BE2C (cell line): ENCODE results near the gene KCNE1.
"Not testable (repeated sequence)": the region's sequence is repeated elsewhere in the genome, so short reads cannot be mapped to it uniquely, and the experiment has no call there.

Experiments
- DNase-seq: peaks from one replicate; pipeline ENCODE4 v3.0.0-alpha.2; 2020
- H3K27me3 ChIP-seq: fragments of 250-450 bp; sonication (Bioruptor Pico); 2 replicates; pipeline ENCODE4 v1.5.1; 2020; ENCODE audit warnings: mild to moderate bottlenecking
- H3K36me3 ChIP-seq: fragments of 250-450 bp; sonication (Bioruptor Pico); 2 replicates; pipeline ENCODE4 v1.5.1; 2020; ENCODE audit warnings: mild to moderate bottlenecking
- H3K4me1 ChIP-seq: fragments of 250-450 bp; sonication (Bioruptor Pico); 2 replicates; pipeline ENCODE4 v1.5.1; 2020
- H3K4me3 ChIP-seq: 2 replicates; pipeline ENCODE4 v1.5.1; 2011; ENCODE audit warnings: low read depth, low read length
- H3K9me3 ChIP-seq: fragments of 250-450 bp; sonication (Bioruptor Pico); 2 replicates; pipeline ENCODE4 v1.5.1; 2020
- TF ChIP-seq, protein P1 (sequence below): IDR thresholded peaks from 2 replicates; pipeline ENCODE4 v1.5.1; 2012; ENCODE audit warnings: mild to moderate bottlenecking, low read depth, low read length

The KCNE1 gene

DNA sequence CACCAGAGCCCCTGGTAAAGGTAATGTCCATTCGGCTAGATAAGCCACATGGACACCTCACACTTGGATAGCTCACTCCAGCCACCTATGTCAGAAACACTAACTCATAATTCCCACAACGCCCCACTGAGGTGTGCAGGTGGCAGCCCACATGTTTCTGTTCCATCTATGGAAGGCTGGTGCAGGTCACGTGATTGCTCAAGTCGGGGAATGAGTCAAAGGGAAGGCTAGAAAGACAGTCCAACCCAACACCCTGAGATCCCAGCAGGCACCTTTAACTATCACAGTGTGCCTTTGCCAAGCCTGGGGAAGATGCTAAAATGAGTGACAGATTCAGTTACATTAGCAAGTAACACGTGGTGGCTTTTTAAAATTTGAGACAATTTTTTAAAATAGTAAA, 45.3 kb upstream of the KCNE1 start:
- no peaks in the 10 kb centered on the region for H3K4me1 ChIP-seq
- H3K9me3 ChIP-seq = no peaks in the 10 kb centered on the region
- no peaks in the 10 kb centered on the region for H3K27me3 ChIP-seq
- no peaks in the 10 kb centered on the region for H3K36me3 ChIP-seq
- H3K4me3 ChIP-seq = no peak overlapping the region
- TF ChIP-seq, protein P1, sequence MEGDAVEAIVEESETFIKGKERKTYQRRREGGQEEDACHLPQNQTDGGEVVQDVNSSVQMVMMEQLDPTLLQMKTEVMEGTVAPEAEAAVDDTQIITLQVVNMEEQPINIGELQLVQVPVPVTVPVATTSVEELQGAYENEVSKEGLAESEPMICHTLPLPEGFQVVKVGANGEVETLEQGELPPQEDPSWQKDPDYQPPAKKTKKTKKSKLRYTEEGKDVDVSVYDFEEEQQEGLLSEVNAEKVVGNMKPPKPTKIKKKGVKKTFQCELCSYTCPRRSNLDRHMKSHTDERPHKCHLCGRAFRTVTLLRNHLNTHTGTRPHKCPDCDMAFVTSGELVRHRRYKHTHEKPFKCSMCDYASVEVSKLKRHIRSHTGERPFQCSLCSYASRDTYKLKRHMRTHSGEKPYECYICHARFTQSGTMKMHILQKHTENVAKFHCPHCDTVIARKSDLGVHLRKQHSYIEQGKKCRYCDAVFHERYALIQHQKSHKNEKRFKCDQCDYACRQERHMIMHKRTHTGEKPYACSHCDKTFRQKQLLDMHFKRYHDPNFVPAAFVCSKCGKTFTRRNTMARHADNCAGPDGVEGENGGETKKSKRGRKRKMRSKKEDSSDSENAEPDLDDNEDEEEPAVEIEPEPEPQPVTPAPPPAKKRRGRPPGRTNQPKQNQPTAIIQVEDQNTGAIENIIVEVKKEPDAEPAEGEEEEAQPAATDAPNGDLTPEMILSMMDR = no peak
- no peak for DNase-seq

DNA sequence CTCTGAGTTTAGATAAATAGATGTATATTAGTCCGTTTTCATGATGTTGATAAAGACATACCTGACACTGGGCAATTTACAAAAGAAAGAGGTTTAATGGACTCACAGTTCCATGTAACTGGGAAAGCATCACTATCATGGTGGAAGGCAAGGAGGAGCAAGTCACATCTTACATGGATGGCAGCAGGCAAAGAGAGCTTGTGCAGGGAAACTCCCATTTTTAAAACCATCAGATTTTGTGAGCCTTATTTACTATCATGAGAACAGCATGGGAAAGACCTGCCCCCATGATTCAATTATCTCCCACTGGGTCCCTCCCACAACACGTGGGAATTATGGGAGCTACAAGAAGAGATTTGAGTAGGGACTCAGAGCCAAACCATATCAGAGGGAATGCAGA, 42.7 kb upstream of the KCNE1 start:
- not testable (repeated sequence) for H3K4me1 ChIP-seq, H3K9me3 ChIP-seq, H3K36me3 ChIP-seq, H3K27me3 ChIP-seq, DNase-seq, H3K4me3 ChIP-seq

DNA sequence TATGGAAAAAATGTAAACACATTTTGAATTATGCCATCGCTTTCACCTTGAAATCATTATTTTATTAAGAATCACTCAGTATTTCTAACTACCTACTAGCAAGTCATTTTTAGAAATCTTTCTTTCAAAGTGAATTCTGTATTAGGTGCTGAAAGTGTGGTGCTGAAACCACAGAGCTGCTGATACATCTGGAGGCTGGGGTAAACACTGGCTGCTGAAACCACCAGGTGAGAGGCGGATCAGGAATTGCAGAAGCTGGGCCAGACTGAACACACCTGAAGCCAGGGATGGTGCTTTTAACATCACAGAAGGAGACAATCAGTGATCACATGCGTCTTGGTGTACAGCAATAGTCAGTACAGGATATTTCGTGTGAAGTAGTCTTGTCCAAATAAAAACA, 42.2 kb upstream of the KCNE1 start:
- Histone ChIP-seq H3K9me3 (no peaks in the 10 kb centered on the region), H3K27me3 (no peaks in the 10 kb centered on the region), H3K4me1 (no peaks in the 10 kb centered on the region), H3K36me3 (no peaks in the 10 kb centered on the region), H3K4me3 (no peak overlapping the region)
- DNase-seq = no peak
- TF ChIP-seq, protein P1 = no peak

DNA sequence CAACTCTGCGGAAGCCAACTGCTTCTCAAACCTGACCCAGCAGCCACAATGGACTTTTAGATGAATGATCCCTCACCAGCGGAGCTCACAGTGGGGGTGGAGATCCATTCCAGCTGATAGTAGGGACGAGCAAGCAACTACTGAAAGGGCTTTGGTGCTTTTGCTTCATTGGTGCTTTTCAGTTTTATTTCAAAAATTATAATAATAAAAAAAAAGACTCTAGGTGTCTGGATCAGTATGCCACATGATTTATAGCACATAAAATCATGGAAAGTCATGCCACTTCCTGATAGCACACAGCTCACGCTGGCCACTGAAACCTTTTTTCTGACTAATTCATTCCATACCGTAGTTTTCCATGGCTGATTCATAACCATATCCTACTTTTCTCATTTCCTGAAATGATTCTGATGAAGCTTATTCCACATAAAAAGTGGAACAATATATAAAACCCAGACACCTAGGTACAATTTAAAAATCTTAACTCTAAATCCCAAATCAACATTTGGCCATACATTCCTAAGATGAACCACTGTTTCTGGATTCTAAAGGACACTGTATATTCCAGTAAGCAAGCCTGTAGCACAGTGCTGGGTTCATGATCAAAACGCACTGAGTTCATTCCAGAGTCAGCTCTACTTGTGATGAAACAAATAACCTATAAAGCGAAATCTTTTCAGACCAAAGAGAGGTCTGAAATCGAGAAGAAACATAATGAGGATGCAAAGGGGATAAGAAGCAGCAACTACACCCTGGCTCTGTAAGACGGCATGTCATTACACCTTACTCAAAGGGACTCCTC, 41.3 kb upstream of the KCNE1 start:
- TF ChIP-seq, protein P1 = no peak
- DNase-seq = no peak
- Histone ChIP-seq H3K4me1 (no peaks in the 10 kb centered on the region), H3K36me3 (no peaks in the 10 kb centered on the region), H3K4me3 (no peak overlapping the region), H3K9me3 (no peaks in the 10 kb centered on the region), H3K27me3 (no peaks in the 10 kb centered on the region)

DNA sequence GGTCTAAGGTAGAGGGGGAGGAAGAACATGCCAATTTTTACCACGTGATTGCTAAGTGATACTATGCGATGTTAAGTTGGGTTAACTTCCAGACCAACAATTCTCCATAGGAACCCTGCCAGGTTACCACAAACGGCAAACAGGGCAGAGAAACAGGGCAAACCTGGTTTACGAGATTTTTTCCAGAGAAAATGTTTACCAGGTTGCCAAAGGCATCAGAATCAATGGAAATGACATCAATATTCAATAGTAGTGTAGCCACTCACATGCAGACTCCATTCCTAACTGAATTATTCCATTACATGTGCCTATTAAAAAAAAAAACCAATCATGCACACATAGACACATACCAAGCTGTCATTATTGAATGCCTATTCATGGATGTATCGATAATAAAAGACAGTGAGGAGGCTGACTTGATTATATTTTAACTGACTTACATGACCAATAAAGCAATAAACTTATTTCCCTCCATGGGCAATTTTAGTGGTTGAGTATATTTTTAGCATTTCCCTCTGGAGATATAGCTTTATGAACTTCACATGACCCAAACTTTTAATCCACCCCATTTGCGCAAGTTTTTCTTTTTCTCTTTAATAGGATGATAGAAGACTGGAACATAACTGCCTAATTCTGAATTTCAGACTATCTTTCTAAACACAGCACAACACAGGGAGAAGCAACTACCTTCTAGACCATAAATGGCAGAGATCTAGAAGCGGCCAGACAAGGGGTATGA, 40.5 kb upstream of the KCNE1 start:
- Histone ChIP-seq H3K27me3 (no peaks in the 10 kb centered on the region), H3K9me3 (no peaks in the 10 kb centered on the region), H3K4me3 (no peak overlapping the region), H3K4me1 (no peaks in the 10 kb centered on the region), H3K36me3 (no peaks in the 10 kb centered on the region)
- TF ChIP-seq, protein P1 = no peak
- no peak for DNase-seq

DNA sequence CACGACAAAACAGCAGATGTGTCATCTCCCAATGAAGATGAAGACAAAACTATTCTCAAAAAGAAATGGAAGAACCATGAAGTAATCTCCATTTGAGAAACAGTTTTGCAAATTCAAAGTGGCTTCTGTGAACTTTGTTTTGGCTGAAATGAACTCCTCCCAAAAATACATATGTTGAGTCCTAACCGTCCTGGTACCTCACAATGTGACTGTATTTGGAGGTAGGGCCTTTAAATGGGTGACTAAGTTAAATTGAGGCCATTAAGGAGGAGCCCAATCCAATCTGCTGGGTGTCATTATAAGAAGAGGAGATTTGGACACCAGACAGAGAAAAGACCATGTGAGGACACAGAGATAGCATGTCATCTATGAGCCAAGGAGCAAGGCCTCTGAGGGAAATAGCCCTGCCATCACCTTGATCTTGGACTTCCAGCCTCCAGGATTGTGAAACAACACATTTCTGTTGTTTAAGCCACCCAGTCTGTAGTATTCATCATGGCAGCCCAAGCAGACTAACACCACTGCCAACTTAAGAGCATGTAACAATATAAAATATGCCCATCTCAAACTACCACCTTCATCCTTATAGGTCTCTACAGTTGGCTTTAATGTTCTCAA, 38.3 kb upstream of the KCNE1 start:
- no peak overlapping the region for H3K4me3 ChIP-seq
- TF ChIP-seq, protein P1 = no peak
- H3K4me1 ChIP-seq = no peaks in the 10 kb centered on the region
- H3K27me3 ChIP-seq = no peaks in the 10 kb centered on the region
- H3K9me3 ChIP-seq = no peaks in the 10 kb centered on the region
- no peaks in the 10 kb centered on the region for H3K36me3 ChIP-seq
- no peak for DNase-seq
